Liver (tissue), 9 donors: ENCODE data around the gene ACBD3. TPM values are rescaled to one million over a fixed set of nuclear protein-coding genes. Genes with fewer than 3 reads are reported as not detected.

ENCODE experiments used
- DNase-seq: peaks from one replicate; pipeline ENCODE4 v3.0.0-alpha.2; 2017; ENCODE audit warnings: low spot score
- H3K27ac ChIP-seq, 2 donors: one replicate each; pipeline ENCODE4 v1.7.0; 2013; ENCODE audit warnings: inconsistent platforms in 2 of 2, low read length in 2 of 2, control low read depth in 1 of 2, low read depth in 1 of 2, mild to moderate bottlenecking in 1 of 2
- H3K27me3 ChIP-seq, 4 donors: one replicate each; pipeline versions ENCODE4 v1.6.1 to v1.7.0; 2013; ENCODE audit warnings: low read length in 3 of 4, inconsistent platforms in 1 of 4, mild to moderate bottlenecking in 1 of 4, moderate library complexity in 1 of 4; ENCODE audit not compliant: control insufficient read depth in 4 of 4, insufficient read depth in 4 of 4
- H3K36me3 ChIP-seq, 4 donors: one replicate each; pipeline versions ENCODE4 v1.6.1 to v1.7.0; 2013; ENCODE audit warnings: low read length in 3 of 4, mild to moderate bottlenecking in 3 of 4, low read depth in 1 of 4, moderate library complexity in 1 of 4; ENCODE audit not compliant: control insufficient read depth in 4 of 4, insufficient read depth in 3 of 4
- H3K4me1 ChIP-seq, 4 donors: one replicate each; pipeline versions ENCODE4 v1.6.1 to v1.7.0; 2013; ENCODE audit warnings: low read length in 3 of 4, mild to moderate bottlenecking in 3 of 4, moderate library complexity in 1 of 4; ENCODE audit not compliant: control insufficient read depth in 4 of 4, insufficient read depth in 4 of 4
- H3K4me3 ChIP-seq, 3 donors: one replicate each; pipeline versions ENCODE4 v1.6.1 to v1.7.0; 2013; ENCODE audit warnings: low read length in 3 of 3, control low read depth in 1 of 3, low read depth in 1 of 3, mild to moderate bottlenecking in 1 of 3
- H3K9ac ChIP-seq, 2 donors: one replicate each; pipeline ENCODE4 v1.7.0; 2013; ENCODE audit warnings: low read length in 2 of 2, mild to moderate bottlenecking in 2 of 2, moderate library complexity in 2 of 2, control low read depth in 1 of 2, low read depth in 1 of 2
- H3K9me3 ChIP-seq, 4 donors: one replicate each; pipeline versions ENCODE4 v1.6.1 to v1.7.0; 2013; ENCODE audit warnings: low read length in 3 of 4; ENCODE audit not compliant: control insufficient read depth in 4 of 4
- EGR1 ChIP-seq, 2 donors: IDR thresholded peaks; 2 replicates each; pipeline ENCODE4 v1.6.1; 2016 to 2018; ENCODE audit warnings: antibody characterized with exemption in 2 of 2, low read depth in 2 of 2
- FOXA1 ChIP-seq: IDR thresholded peaks from 2 replicates; pipeline ENCODE4 v1.6.1; 2016; ENCODE audit warnings: antibody characterized with exemption
- FOXA2 ChIP-seq: IDR thresholded peaks from 2 replicates; pipeline ENCODE4 v1.6.1; 2016; ENCODE audit warnings: antibody characterized with exemption
- GABPA ChIP-seq, 2 donors: IDR thresholded peaks in 1 of 2; conservative IDR thresholded peaks in 1 of 2; 2 replicates each; pipeline ENCODE4 v1.6.1; 2016; ENCODE audit warnings: antibody characterized with exemption in 2 of 2, mild to moderate bottlenecking in 1 of 2, moderate library complexity in 1 of 2
- HNF4A ChIP-seq, 2 donors: conservative IDR thresholded peaks; 2 replicates each; pipeline ENCODE4 v1.6.1; 2016; ENCODE audit warnings: antibody characterized with exemption in 2 of 2, mild to moderate bottlenecking in 2 of 2
- HNF4G ChIP-seq: IDR thresholded peaks from 2 replicates; pipeline ENCODE4 v1.6.1; 2016; ENCODE audit warnings: antibody characterized with exemption
- JUND ChIP-seq, 2 donors: IDR thresholded peaks; 2 replicates each; pipeline ENCODE4 v1.6.1; 2016; ENCODE audit warnings: antibody characterized with exemption in 2 of 2
- NR2F2 ChIP-seq: IDR thresholded peaks from 2 replicates; pipeline ENCODE4 v1.6.1; 2016; ENCODE audit warnings: antibody characterized with exemption
- RAD21 ChIP-seq, 2 donors: IDR thresholded peaks; 2 replicates each; pipeline ENCODE4 v1.6.1; 2016; ENCODE audit warnings: antibody characterized with exemption in 2 of 2, mild to moderate bottlenecking in 2 of 2
- RXRA ChIP-seq, 2 donors: IDR thresholded peaks; 2 replicates each; pipeline ENCODE4 v1.6.1; 2017 to 2018; ENCODE audit warnings: antibody characterized with exemption in 2 of 2, mild to moderate bottlenecking in 1 of 2
- SP1 ChIP-seq: IDR thresholded peaks from 2 replicates; pipeline ENCODE4 v1.6.1; 2018; ENCODE audit warnings: antibody characterized with exemption, mild to moderate bottlenecking
- TAF1 ChIP-seq: conservative IDR thresholded peaks from 2 replicates; pipeline ENCODE4 v1.6.1; 2016; ENCODE audit warnings: antibody characterized with exemption, mild to moderate bottlenecking
- YY1 ChIP-seq: IDR thresholded peaks from 2 replicates; pipeline ENCODE4 v1.6.1; 2016; ENCODE audit warnings: antibody characterized with exemption, mild to moderate bottlenecking
- WGBS: extraction: QIAGEN DNeasy Blood & Tissue Kit; methylation state at CpG from one replicate; pipeline ENCODE4 v1.1.7; 2013; 5-methylcytosine and 5-hydroxymethylcytosine counted together
- polyA plus RNA-seq, 2 donors: library from polyadenylated mRNA; stranded (reverse) in 1 of 2; unstranded in 1 of 2; fragments of 200-250 nt in 1 of 2; fragments of >200 nt in 1 of 2; fragmentation: Nextera tagmentation in 1 of 2; extraction: Ambion mirVana in 1 of 2; gene quantifications; one replicate each; pipeline versions ENCODE4 v1.2.1 to v1.2.3, GENCODE V29; 2013 to 2015
- total RNA-seq, 2 donors: library from RNA; depleted of rRNA; stranded (reverse); fragments of >200 nt; gene quantifications; one replicate each; pipeline ENCODE4 v1.2.3, GENCODE V29; 2014
- TF ChIP-seq, protein P1 (sequence below): IDR thresholded peaks from 2 replicates; pipeline ENCODE4 v1.6.1; 2016; ENCODE audit warnings: antibody characterized with exemption
- TF ChIP-seq, protein P2 (sequence below): IDR thresholded peaks from 2 replicates; pipeline ENCODE4 v1.6.1; 2016; ENCODE audit warnings: antibody characterized with exemption
- TF ChIP-seq, protein P3 (sequence below): IDR thresholded peaks from 2 replicates; pipeline ENCODE4 v1.6.1; 2016; ENCODE audit warnings: antibody characterized with exemption, mild to moderate bottlenecking
- TF ChIP-seq, protein P4 (sequence below): IDR thresholded peaks from 2 replicates; pipeline ENCODE4 v1.6.1; 2016; ENCODE audit warnings: antibody characterized with exemption
- TF ChIP-seq, protein P5 (sequence below): fragments of 150-350 bp; IDR thresholded peaks from 2 replicates; pipeline ENCODE4 v1.5.1; 2017; ENCODE audit warnings: improper control_type of control experiment, low read depth, low read length; ENCODE audit not compliant: missing input control
- donor health status: healthy.
- donor health status: healthy.
- donor health status: healthy.
- donor health status: healthy.
- donor health status: healthy.

The ACBD3 gene
- total and polyA plus RNA-seq, 4 donors = 9.0 to 26.9 (median 14.1) TPM

DNA sequence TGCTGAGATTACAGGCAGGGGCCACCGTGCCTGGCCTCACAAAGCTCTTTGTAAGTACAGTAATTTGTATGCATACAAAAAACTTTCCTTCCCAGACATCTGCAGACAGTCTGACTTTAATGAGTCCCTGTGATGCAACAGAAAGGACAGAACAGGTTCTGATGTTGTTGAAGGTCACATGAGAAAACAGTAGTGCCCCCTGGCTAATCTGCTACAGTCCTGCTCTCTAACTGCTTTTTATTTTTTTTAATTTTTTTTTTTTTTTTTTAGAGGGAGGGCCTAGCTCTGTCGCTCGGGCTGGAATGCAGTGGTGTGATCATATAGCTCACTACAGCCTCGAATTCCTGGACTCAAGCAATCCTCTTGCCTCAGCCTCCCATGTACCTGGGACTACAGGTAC, 36.7 kb downstream of the ACBD3 start:
- TF ChIP-seq, protein P1, sequence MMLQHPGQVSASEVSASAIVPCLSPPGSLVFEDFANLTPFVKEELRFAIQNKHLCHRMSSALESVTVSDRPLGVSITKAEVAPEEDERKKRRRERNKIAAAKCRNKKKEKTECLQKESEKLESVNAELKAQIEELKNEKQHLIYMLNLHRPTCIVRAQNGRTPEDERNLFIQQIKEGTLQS = no peak
- TF ChIP-seq TAF1 (no peak), HNF4A (conservative IDR thresholded peaks at IDR 0.05) (no peak), FOXA1 (no peak), RXRA (IDR thresholded peaks at IDR 0.05) (no peak), YY1 (no peak), FOXA2 (no peak), EGR1 (IDR thresholded peaks at IDR 0.05; ENCODE audit: low read depth in 2 of 2) (no peak), GABPA (IDR thresholded peaks at IDR 0.05 in 1 of 2, conservative IDR thresholded peaks at IDR 0.05 in 1 of 2) (no peak), NR2F2 (no peak), JUND (IDR thresholded peaks at IDR 0.05) (no peak), SP1 (no peak)
- TF ChIP-seq, protein P2, sequence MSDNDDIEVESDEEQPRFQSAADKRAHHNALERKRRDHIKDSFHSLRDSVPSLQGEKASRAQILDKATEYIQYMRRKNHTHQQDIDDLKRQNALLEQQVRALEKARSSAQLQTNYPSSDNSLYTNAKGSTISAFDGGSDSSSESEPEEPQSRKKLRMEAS = no peak
- Histone ChIP-seq H3K4me3 (no peak overlapping the region), H3K36me3 (peaks cover 9 to 58% (median 46%) of the 10 kb centered on the region in 4 donors), H3K9ac (no peak overlapping the region), H3K9me3 (no peaks in the 10 kb centered on the region), H3K4me1 (no peaks in the 10 kb centered on the region), H3K27me3 (no peaks in the 10 kb centered on the region), H3K27ac (no peak overlapping the region)
- DNase-seq = no peak
- 93% methylated on average over 4 of the region's 4 CpGs for WGBS

DNA sequence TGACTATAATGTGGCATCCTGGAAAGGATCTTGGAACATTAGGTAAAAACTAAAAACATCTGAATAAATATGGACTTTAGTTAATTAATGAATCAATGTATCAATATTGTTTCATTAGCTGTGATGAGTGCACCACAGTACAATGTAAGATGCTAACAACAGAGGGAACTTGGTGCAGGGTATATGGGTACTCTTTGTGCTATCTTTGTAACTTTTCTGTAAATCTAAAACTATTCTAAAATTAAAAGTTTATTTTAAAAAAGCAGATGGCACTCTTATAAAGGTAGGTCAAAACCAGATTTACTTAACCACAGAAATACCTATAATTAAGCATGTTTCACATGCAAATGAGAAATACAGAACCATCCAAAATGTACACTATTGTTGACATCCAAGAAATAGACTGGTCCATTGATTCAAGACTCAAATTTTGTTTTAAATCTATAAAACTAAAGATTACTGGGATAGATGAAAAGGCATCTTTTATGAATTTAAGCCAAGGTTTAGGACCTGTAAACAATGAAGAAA, 38.4 kb downstream of the ACBD3 start:
- TF ChIP-seq HNF4A (conservative IDR thresholded peaks at IDR 0.05) (no peak), HNF4G (no peak), TAF1 (no peak), RAD21 (IDR thresholded peaks at IDR 0.05) (no peak), EGR1 (IDR thresholded peaks at IDR 0.05; ENCODE audit: low read depth in 2 of 2) (no peak), SP1 (no peak), NR2F2 (no peak), GABPA (IDR thresholded peaks at IDR 0.05 in 1 of 2, conservative IDR thresholded peaks at IDR 0.05 in 1 of 2) (no peak), FOXA2 (no peak), FOXA1 (no peak)
- TF ChIP-seq, protein P1 = no peak
- TF ChIP-seq, protein P3, sequence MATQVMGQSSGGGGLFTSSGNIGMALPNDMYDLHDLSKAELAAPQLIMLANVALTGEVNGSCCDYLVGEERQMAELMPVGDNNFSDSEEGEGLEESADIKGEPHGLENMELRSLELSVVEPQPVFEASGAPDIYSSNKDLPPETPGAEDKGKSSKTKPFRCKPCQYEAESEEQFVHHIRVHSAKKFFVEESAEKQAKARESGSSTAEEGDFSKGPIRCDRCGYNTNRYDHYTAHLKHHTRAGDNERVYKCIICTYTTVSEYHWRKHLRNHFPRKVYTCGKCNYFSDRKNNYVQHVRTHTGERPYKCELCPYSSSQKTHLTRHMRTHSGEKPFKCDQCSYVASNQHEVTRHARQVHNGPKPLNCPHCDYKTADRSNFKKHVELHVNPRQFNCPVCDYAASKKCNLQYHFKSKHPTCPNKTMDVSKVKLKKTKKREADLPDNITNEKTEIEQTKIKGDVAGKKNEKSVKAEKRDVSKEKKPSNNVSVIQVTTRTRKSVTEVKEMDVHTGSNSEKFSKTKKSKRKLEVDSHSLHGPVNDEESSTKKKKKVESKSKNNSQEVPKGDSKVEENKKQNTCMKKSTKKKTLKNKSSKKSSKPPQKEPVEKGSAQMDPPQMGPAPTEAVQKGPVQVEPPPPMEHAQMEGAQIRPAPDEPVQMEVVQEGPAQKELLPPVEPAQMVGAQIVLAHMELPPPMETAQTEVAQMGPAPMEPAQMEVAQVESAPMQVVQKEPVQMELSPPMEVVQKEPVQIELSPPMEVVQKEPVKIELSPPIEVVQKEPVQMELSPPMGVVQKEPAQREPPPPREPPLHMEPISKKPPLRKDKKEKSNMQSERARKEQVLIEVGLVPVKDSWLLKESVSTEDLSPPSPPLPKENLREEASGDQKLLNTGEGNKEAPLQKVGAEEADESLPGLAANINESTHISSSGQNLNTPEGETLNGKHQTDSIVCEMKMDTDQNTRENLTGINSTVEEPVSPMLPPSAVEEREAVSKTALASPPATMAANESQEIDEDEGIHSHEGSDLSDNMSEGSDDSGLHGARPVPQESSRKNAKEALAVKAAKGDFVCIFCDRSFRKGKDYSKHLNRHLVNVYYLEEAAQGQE = no peak
- TF ChIP-seq, protein P4, sequence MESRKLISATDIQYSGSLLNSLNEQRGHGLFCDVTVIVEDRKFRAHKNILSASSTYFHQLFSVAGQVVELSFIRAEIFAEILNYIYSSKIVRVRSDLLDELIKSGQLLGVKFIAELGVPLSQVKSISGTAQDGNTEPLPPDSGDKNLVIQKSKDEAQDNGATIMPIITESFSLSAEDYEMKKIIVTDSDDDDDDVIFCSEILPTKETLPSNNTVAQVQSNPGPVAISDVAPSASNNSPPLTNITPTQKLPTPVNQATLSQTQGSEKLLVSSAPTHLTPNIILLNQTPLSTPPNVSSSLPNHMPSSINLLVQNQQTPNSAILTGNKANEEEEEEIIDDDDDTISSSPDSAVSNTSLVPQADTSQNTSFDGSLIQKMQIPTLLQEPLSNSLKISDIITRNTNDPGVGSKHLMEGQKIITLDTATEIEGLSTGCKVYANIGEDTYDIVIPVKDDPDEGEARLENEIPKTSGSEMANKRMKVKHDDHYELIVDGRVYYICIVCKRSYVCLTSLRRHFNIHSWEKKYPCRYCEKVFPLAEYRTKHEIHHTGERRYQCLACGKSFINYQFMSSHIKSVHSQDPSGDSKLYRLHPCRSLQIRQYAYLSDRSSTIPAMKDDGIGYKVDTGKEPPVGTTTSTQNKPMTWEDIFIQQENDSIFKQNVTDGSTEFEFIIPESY = no peak
- TF ChIP-seq, protein P5, sequence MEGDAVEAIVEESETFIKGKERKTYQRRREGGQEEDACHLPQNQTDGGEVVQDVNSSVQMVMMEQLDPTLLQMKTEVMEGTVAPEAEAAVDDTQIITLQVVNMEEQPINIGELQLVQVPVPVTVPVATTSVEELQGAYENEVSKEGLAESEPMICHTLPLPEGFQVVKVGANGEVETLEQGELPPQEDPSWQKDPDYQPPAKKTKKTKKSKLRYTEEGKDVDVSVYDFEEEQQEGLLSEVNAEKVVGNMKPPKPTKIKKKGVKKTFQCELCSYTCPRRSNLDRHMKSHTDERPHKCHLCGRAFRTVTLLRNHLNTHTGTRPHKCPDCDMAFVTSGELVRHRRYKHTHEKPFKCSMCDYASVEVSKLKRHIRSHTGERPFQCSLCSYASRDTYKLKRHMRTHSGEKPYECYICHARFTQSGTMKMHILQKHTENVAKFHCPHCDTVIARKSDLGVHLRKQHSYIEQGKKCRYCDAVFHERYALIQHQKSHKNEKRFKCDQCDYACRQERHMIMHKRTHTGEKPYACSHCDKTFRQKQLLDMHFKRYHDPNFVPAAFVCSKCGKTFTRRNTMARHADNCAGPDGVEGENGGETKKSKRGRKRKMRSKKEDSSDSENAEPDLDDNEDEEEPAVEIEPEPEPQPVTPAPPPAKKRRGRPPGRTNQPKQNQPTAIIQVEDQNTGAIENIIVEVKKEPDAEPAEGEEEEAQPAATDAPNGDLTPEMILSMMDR = no peak
- no peak for DNase-seq
- H3K4me1 ChIP-seq = no peaks in the 10 kb centered on the region
- peaks cover 6 to 49% (median 40%) of the 10 kb centered on the region in 4 donors for H3K36me3 ChIP-seq
- H3K27ac ChIP-seq = no peak overlapping the region
- no peak overlapping the region for H3K4me3 ChIP-seq
- no peak overlapping the region for H3K9ac ChIP-seq
- no peaks in the 10 kb centered on the region for H3K27me3 ChIP-seq
- H3K9me3 ChIP-seq = no peaks in the 10 kb centered on the region
